Fibroblast of skin of right biceps (primary cell): ENCODE measurements around the gene SPHK2.

Experiments used
- DNase-seq: peaks from one replicate; pipeline ENCODE4 v3.0.0-alpha.2; 2013

SPHK2 gene

GRCh38 chr19:48603850-48604249, 15.5 kb upstream of the SPHK2 start:
- no peak for DNase-seq

GRCh38 chr19:48606463-48607358, 12.6 kb upstream of the SPHK2 start, which contains the start of gene SPACA4:
SPACA4 (plus strand) TSS chr19:48606742; CDS start chr19:48606979, 237 bp downstream.
- no peak for DNase-seq

- DNase-seq: no peak
Observed at GRCh38 chr19:48607359-48607755, 11.9 kb upstream of the SPHK2 start.

- DNase-seq: peak; percentile 51
Observed at GRCh38 chr19:48608798-48609263, 10.5 kb upstream of the SPHK2 start.

GRCh38 chr19:48609571-48610108, 9.7 kb upstream of the SPHK2 start:
- no peak for DNase-seq

- DNase-seq: no peak
Observed at GRCh38 chr19:48611872-48612271, 7.4 kb upstream of the SPHK2 start.

GRCh38 chr19:48613024-48613851, 6.1 kb upstream of the SPHK2 start:
- DNase-seq: no peak

- DNase-seq: no peak
Observed at GRCh38 chr19:48613852-48614435, 5.4 kb upstream of the SPHK2 start.

GRCh38 chr19:48614436-48615230, 4.7 kb upstream of the SPHK2 start, which contains the start of gene FAM83E:
FAM83E (minus strand) TSS chr19:48615076; CDS start chr19:48613372, 1,704 bp downstream.
- DNase-seq: no peak

- no peak for DNase-seq
Observed at GRCh38 chr19:48615231-48616040, 3.9 kb upstream of the SPHK2 start.

- no peak for DNase-seq
Observed at GRCh38 chr19:48616041-48616436, 3.3 kb upstream of the SPHK2 start.

GRCh38 chr19:48616491-48617056, 2.7 kb upstream of the SPHK2 start:
- DNase-seq: no peak

- DNase-seq: no peak
Observed at GRCh38 chr19:48617146-48617937, 2.0 kb upstream of the SPHK2 start.

GRCh38 chr19:48618278-48618915, 909 bp upstream of the SPHK2 start:
- no peak for DNase-seq

GRCh38 chr19:48619692-48620585, 633 bp downstream of the SPHK2 start:
- no peak for DNase-seq

GRCh38 chr19:48623556-48624066, 4.3 kb downstream of the SPHK2 start:
- no peak for DNase-seq

- DNase-seq: peak; percentile 98
Observed at GRCh38 chr19:48624067-48624594, 4.8 kb downstream of the SPHK2 start.
